ENCODE results near the gene JAZF1. TPM values are rescaled to one million over a fixed set of nuclear protein-coding genes. Genes with fewer than 3 reads are reported as not detected.
A peak's percentile ranks its signal among the peaks of the same experiment; 100 is the strongest.

Gene JAZF1
- total and polyA plus RNA-seq, 2 of the 8 experiments (the other 6 are each of a cell fraction or from before 2014, with no cell fraction given) = 2.6 to 21.8 TPM

DNA sequence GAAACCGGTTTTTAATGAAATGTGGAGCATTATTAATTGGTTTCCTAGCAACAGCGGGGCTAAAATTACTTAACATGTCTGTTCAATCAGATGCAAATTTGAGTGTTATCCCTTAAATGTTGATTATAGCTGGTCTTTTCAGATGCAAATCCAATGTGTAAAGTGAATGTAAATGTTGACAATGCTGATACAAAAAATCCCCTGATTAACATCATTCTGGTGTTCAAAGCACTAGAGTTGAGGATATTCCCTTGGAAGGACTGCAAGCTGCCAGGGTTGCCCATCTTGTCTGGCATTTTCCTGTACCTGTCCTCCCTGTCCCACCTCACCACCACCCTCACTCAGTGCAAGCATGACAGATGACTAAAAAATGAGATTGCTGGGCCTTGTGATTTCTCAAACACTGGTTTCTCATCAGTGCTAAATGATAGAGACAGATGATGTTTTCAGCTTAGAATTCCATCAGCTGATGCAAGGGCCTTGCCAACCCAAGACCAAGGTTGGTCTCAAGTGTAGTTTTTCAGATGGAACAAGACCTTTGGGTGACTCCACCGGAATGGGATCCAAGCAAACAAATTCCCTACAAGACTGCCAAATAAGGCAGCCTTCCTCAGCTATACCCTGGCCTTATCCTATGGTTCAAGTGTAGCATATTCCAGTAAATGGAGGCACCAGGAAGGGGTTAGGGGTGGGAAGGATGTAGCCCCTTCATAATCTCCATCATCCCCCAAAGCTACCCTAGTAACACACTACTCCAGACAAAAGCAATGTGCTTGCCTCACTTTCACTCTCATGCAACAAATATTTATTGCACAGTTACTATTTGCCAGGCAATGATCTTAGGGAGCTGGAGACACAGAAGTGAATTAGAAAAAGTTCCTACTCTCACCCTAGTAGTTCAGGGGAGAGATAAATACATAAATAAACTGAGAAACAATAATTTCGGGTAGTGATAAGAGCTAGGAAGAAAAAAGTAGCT, 54.9 kb downstream of the JAZF1 start:
- no peak overlapping the region for H3K9ac ChIP-seq (replicated peaks in 1 of 4; ENCODE audit: extremely low read depth in 1 of 4, low read depth in 3 of 4, low read length in 3 of 4)
- no peak overlapping the region for H3K56ac ChIP-seq (replicated peaks; ENCODE audit: insufficient read length, low read depth, low read length)
- no peaks in the 10 kb centered on the region for H3K23me2 ChIP-seq (ENCODE audit: low read depth, low read length)
- H3K4ac ChIP-seq (replicated peaks; ENCODE audit: insufficient read length, low read depth, low read length) = no peak overlapping the region
- peaks cover 6 to 12% (median 8%) of the 10 kb centered on the region in 4 experiments for H3K4me1 ChIP-seq (replicated peaks in 1 of 4; ENCODE audit: control insufficient read depth in 3 of 4, insufficient read depth in 4 of 4, low read length in 3 of 4)
- CTCF ChIA-PET (ENCODE audit: partially characterized antibody) = interaction anchor here (0.6 to 1.5 kb wide), 4 partner anchors 32 to 1307 kb away, joined by 3 read pairs; no protein-coding TSS in a partner anchor
- no peaks in the 10 kb centered on the region for H3K9me3 ChIP-seq (ENCODE audit: insufficient read depth in 2 of 2, low read depth in 1 of 2, low read length in 1 of 2)
- H2BK12ac ChIP-seq (ENCODE audit: low read depth, low read length) = peak overlapping the region; percentile 32
- H3K36me3 ChIP-seq (ENCODE audit: control insufficient read depth in 2 of 4, insufficient read depth in 4 of 4, low read length in 3 of 4) = no peaks in the 10 kb centered on the region
- peaks cover 3% of the 10 kb centered on the region; the same call in 1 of the 2 replicates for H3K79me1 ChIP-seq (ENCODE audit: low read depth, low read length)
- peak overlapping the region; percentile 18 to 52; a peak in 3 of 4 replicates for H3K4me2 ChIP-seq (ENCODE audit: insufficient read depth in 1 of 2, low read depth in 2 of 2, low read length in 2 of 2)
- H2AFZ ChIP-seq (ENCODE audit: low read length) = no peak overlapping the region
- H3K27ac ChIP-seq (ENCODE audit: low read depth, low read length) = no peak overlapping the region
- H3K23ac ChIP-seq (ENCODE audit: insufficient read length) = no peak overlapping the region
- no peak overlapping the region for H2BK15ac ChIP-seq (ENCODE audit: low read length)
- DNase-seq (ENCODE audit: low read depth in 1 of 2, low spot score in 2 of 2) = no peak
- no peaks in the 10 kb centered on the region for H4K20me1 ChIP-seq (replicated peaks in 1 of 2; ENCODE audit: control insufficient read depth in 1 of 2, insufficient read depth in 2 of 2, low read length in 2 of 2)
- H3K27me3 ChIP-seq (replicated peaks in 1 of 4; ENCODE audit: control insufficient read depth in 3 of 4, extremely low read depth in 1 of 4, insufficient read depth in 3 of 4, low read length in 3 of 4) = peaks cover 0 to 10% (median under 1%) of the 10 kb centered on the region in 4 experiments; a peak in 4 of 7 replicates
- WGBS, 2 experiments (ENCODE audit: extremely low coverage in 1 of 2, insufficient coverage in 1 of 2, insufficient read length in 1 of 2, insufficient replicate concordance in 2 of 2, low coverage in 1 of 2, low lambda C conversion rate in 2 of 2, missing lambda C conversion rate in 1 of 2) = 49% methylated on average over 4 of the region's 4 CpGs; no CpG with 5 or more reads in 1 of the 2 experiments
- no peak overlapping the region for H2BK120ac ChIP-seq (replicated peaks; ENCODE audit: low read depth, low read length)
- H2AK5ac ChIP-seq (ENCODE audit: low read depth, low read length) = peak overlapping the region; percentile 95
- no peak overlapping the region for H4K91ac ChIP-seq (replicated peaks; ENCODE audit: insufficient read length, low read length)
- H4K8ac ChIP-seq (ENCODE audit: extremely low read depth, insufficient read depth, low read length) = no peak overlapping the region
- peak overlapping the region in 1 of 4 experiments; percentile 8; a peak in 1 of 8 replicates for H3K4me3 ChIP-seq (ENCODE audit: extremely low read depth in 1 of 4, insufficient read depth in 2 of 4, low read depth in 3 of 4, low read length in 4 of 4)
- FAIRE-seq = peak; percentile 66
- H3K79me2 ChIP-seq (ENCODE audit: control insufficient read depth in 1 of 2, insufficient read depth in 2 of 2, low read length in 2 of 2) = no peaks in the 10 kb centered on the region
- no peak overlapping the region for H3K18ac ChIP-seq (ENCODE audit: extremely low read depth, low read length)
- H3K14ac ChIP-seq (ENCODE audit: insufficient read length) = no peak overlapping the region
- POLR2A ChIA-PET (ENCODE audit: partially characterized antibody) = interaction anchor here (1.4 kb wide), 1 partner anchor 12 kb away, joined by 3 read pairs; no protein-coding TSS in a partner anchor
- H2BK5ac ChIP-seq (ENCODE audit: low read depth, low read length) = 0 out of 2 replicates have a peak overlapping the region, but pooled peaks have one; percentile 1
- H4K5ac ChIP-seq (ENCODE audit: insufficient read length, low read depth, low read length) = no peak overlapping the region
- peak overlapping the region; percentile 11; the same call in 1 of the 2 replicates for H2BK20ac ChIP-seq (ENCODE audit: low read length)

Data from H1 (cell line).